GM18498 (cell line): ENCODE measurements around the gene TCEAL1.
"Not testable (repeated sequence)": the region's sequence is repeated elsewhere in the genome, so short reads cannot be mapped to it uniquely, and the experiment has no call there.

Source experiments
- ATAC-seq: cut with Tn5 transposase; IDR thresholded peaks from one replicate; pipeline ENCODE4 v1.9.1; 2021; ENCODE audit warnings: mild to moderate bottlenecking, moderate library complexity; ENCODE audit not compliant: unreplicated experiment

The TCEAL1 gene

GRCh38 chrX:103628386-103629317 is at the start of gene TCEAL1:
Gene TCEAL1 (plus strand): TSS chrX:103628975. CDS start chrX:103629917, 942 bp downstream.
- ATAC-seq, result peak; percentile 75

- ATAC-seq, result no peak
Observed at GRCh38 chrX:103584596-103584995, 44.2 kb upstream of the TCEAL1 start.

GRCh38 chrX:103585411-103586313 is 43.1 kb upstream of the TCEAL1 start, which contains the start of gene TCEAL4:
Gene TCEAL4 (plus strand): TSS chrX:103585515. CDS start chrX:103586676, 1,161 bp downstream.
- ATAC-seq, result peak; percentile 96

- ATAC-seq, result no peak
Observed at GRCh38 chrX:103586314-103586646, 42.5 kb upstream of the TCEAL1 start.

GRCh38 chrX:103586659-103587058 is 42.1 kb upstream of the TCEAL1 start:
- ATAC-seq, result no peak

- ATAC-seq, result not testable (repeated sequence)
Observed at GRCh38 chrX:103592295-103592694, 36.5 kb upstream of the TCEAL1 start.

- ATAC-seq, result not testable (repeated sequence)
Observed at GRCh38 chrX:103595202-103595601, 33.6 kb upstream of the TCEAL1 start.

GRCh38 chrX:103607364-103608305 is 21.1 kb upstream of the TCEAL1 start, which contains the start of gene TCEAL3:
Gene TCEAL3 (plus strand): TSS chrX:103607963. CDS start chrX:103609065, 1,102 bp downstream.
- ATAC-seq, result peak; percentile 92

- ATAC-seq, result peak; percentile 28
Observed at GRCh38 chrX:103608306-103608963, 20.3 kb upstream of the TCEAL1 start.

GRCh38 chrX:103610282-103610681 is 18.5 kb upstream of the TCEAL1 start:
- ATAC-seq, result no peak

GRCh38 chrX:103613362-103613890 is 15.3 kb upstream of the TCEAL1 start:
- no peak for ATAC-seq

GRCh38 chrX:103614999-103615398 is 13.8 kb upstream of the TCEAL1 start:
- no peak for ATAC-seq

GRCh38 chrX:103615781-103616371 is 12.9 kb upstream of the TCEAL1 start:
- ATAC-seq, result no peak

- ATAC-seq, result no peak
Observed at GRCh38 chrX:103616676-103617186, 12.0 kb upstream of the TCEAL1 start.

- no peak for ATAC-seq
Observed at GRCh38 chrX:103624111-103624510, 4.7 kb upstream of the TCEAL1 start.

- no peak for ATAC-seq
Observed at GRCh38 chrX:103626855-103627254, 1.9 kb upstream of the TCEAL1 start.

- ATAC-seq, result peak; percentile 44
Observed at GRCh38 chrX:103629318-103630170, 769 bp downstream of the TCEAL1 start.

GRCh38 chrX:103630171-103630511 is 1.4 kb downstream of the TCEAL1 start:
- no peak for ATAC-seq
